Sciatic nerve (tissue), 2 donors: ENCODE measurements around the gene IPPK. TPM values are rescaled to one million over a fixed set of nuclear protein-coding genes. Genes with fewer than 3 reads are reported as not detected.
A peak's percentile ranks its signal among the peaks of the same experiment; 100 is the strongest.
"Not testable (repeated sequence)": the region's sequence is repeated elsewhere in the genome, so short reads cannot be mapped to it uniquely, and the experiment has no call there.

Experiments
- ATAC-seq: fragments of 200-7000 bp; cut with Tn5 transposase; one replicate; pipeline ENCODE4 v1.9.1; 2020; ENCODE audit warnings: mild to moderate bottlenecking, moderate library complexity
- DNase-seq: peaks from one replicate; pipeline ENCODE4 v3.0.0-alpha.2; 2020; ENCODE audit warnings: low spot score
- intact Hi-C: fragments of 100-400 bp; cut with DNase I; formaldehyde crosslinking; loops from one replicate; pipeline ENCODE4 v1.14.2; 2022
- total RNA-seq: library from RNA; stranded (reverse); fragmentation: NEBNext Ultra II Directional; extraction: Animal tissue kit (Norgen Biotek cat#: 25700); gene quantifications from one replicate; pipeline ENCODE4 v1.2.1, GENCODE V29; 2021
- donor health status: DM: no; HTN: no; CAD: no.
- donor health status: DM: no; HTN: no; CAD: no.

The IPPK gene
- total RNA-seq, 1 donor from 2014 or later: 10.7 TPM

GRCh38 chr9:92626484-92626883 lies 43.4 kb downstream of the IPPK start:
- intact Hi-C loops: no loop called here
- ATAC-seq (no peak), DNase-seq (no peak)

- intact Hi-C loops, DNase-seq, ATAC-seq: not testable (repeated sequence)
Measured at GRCh38 chr9:92623936-92624335, 46.0 kb downstream of the IPPK start.

- DNase-seq (no peak), ATAC-seq (no peak)
- intact Hi-C loops: no loop called here
Measured at GRCh38 chr9:92620845-92621244, 49.1 kb downstream of the IPPK start.

- DNase-seq (no peak), ATAC-seq (no peak)
- intact Hi-C loops: no loop called here
Measured at GRCh38 chr9:92619601-92620300, 50.2 kb downstream of the IPPK start.

- intact Hi-C loops: no loop called here
- ATAC-seq: no peak
- DNase-seq: no peak
Measured at GRCh38 chr9:92618633-92619225, 51.2 kb downstream of the IPPK start.

- DNase-seq (no peak), ATAC-seq (no peak)
- intact Hi-C loops: no loop called here
Measured at GRCh38 chr9:92617951-92618510, 51.9 kb downstream of the IPPK start.

- DNase-seq (no peak), ATAC-seq (no peak)
- intact Hi-C loops: no loop called here
Measured at GRCh38 chr9:92617195-92617813, 52.6 kb downstream of the IPPK start.

- peak; percentile 79 for ATAC-seq
- no peak for DNase-seq
- intact Hi-C loops: no loop called here
Measured at GRCh38 chr9:92616655-92617111, 53.2 kb downstream of the IPPK start.

GRCh38 chr9:92616199-92616641 lies 53.7 kb downstream of the IPPK start:
- no peak for DNase-seq
- intact Hi-C loops: no loop called here
- ATAC-seq: peak; percentile 73

GRCh38 chr9:92615790-92616189 lies 54.1 kb downstream of the IPPK start:
- DNase-seq: no peak
- intact Hi-C loops: no loop called here
- ATAC-seq: peak; percentile 53

GRCh38 chr9:92614763-92615461 lies 55.0 kb downstream of the IPPK start:
- ATAC-seq (peak; percentile 25), DNase-seq (no peak)
- intact Hi-C loops: no loop called here

- DNase-seq: no peak
- ATAC-seq: no peak
- intact Hi-C loops: no loop called here
Measured at GRCh38 chr9:92614123-92614510, 55.8 kb downstream of the IPPK start.

GRCh38 chr9:92613268-92614122 lies 56.4 kb downstream of the IPPK start:
- intact Hi-C loops: no loop called here
- DNase-seq (no peak), ATAC-seq (no peak)

GRCh38 chr9:92612816-92613215 lies 57.1 kb downstream of the IPPK start:
- intact Hi-C loops: no loop called here
- DNase-seq (no peak), ATAC-seq (no peak)

- intact Hi-C loops: no loop called here
- ATAC-seq: no peak
Measured at GRCh38 chr9:92612292-92612691, 57.6 kb downstream of the IPPK start.

GRCh38 chr9:92611621-92612285 lies 58.2 kb downstream of the IPPK start:
- no peak for DNase-seq
- intact Hi-C loops: no loop called here
- ATAC-seq: peak; percentile 31

More at GRCh38 chr9:92612292-92612691, 57.6 kb downstream of the IPPK start:
- no peak for DNase-seq

GRCh38 chr9:92610470-92611420 lies 59.2 kb downstream of the IPPK start:
- DNase-seq: no peak
- intact Hi-C loops: no loop called here
- ATAC-seq: peak; percentile 21
